Lung (tissue), 12 donors: ENCODE measurements around the gene CCDC74B. TPM values are rescaled to one million over a fixed set of nuclear protein-coding genes. Genes with fewer than 3 reads are reported as not detected.
"Not testable (repeated sequence)": the region's sequence is repeated elsewhere in the genome, so short reads cannot be mapped to it uniquely, and the experiment has no call there.

Experiments used
- ATAC-seq: fragments of 200-7000 bp; cut with Tn5 transposase; one replicate; pipeline ENCODE4 v1.9.1; 2020; ENCODE audit warnings: moderate number of reproducible peaks; ENCODE audit not compliant: insufficient read depth, low FRiP score
- DNase-seq, 3 donors: peaks; one replicate each; pipeline ENCODE4 v3.0.0-alpha.2; 2013 to 2017
- H3K27ac ChIP-seq, 2 donors: one replicate each; pipeline ENCODE4 v1.5.1; 2013; ENCODE audit warnings: mild to moderate bottlenecking in 2 of 2, moderate library complexity in 2 of 2, control low read depth in 1 of 2, inconsistent platforms in 1 of 2, low read depth in 1 of 2, low read length in 1 of 2
- H3K27me3 ChIP-seq, 3 donors: one replicate each; pipeline ENCODE4 v1.5.1; 2013; ENCODE audit warnings: low read length in 2 of 3; ENCODE audit not compliant: control insufficient read depth in 3 of 3, insufficient read depth in 3 of 3
- H3K36me3 ChIP-seq, 4 donors: one replicate each; pipeline ENCODE4 v1.5.1; 2013; ENCODE audit warnings: low read length in 4 of 4, mild to moderate bottlenecking in 1 of 4, moderate library complexity in 1 of 4; ENCODE audit not compliant: control insufficient read depth in 4 of 4, insufficient read depth in 4 of 4
- H3K4me1 ChIP-seq, 5 donors: one replicate each; pipeline ENCODE4 v1.5.1; 2013; ENCODE audit warnings: low read length in 5 of 5, mild to moderate bottlenecking in 2 of 5, moderate library complexity in 1 of 5; ENCODE audit not compliant: control insufficient read depth in 5 of 5, insufficient read depth in 5 of 5
- H3K4me3 ChIP-seq: one replicate; pipeline ENCODE4 v1.5.1; 2013; ENCODE audit warnings: mild to moderate bottlenecking, control low read depth, moderate library complexity
- H3K9ac ChIP-seq, 2 donors: one replicate each; pipeline ENCODE4 v1.5.1; 2013; ENCODE audit warnings: low read length in 2 of 2, control low read depth in 1 of 2; ENCODE audit not compliant: insufficient read depth in 1 of 2
- H3K9me3 ChIP-seq, 4 donors: one replicate each; pipeline ENCODE4 v1.5.1; 2013; ENCODE audit warnings: low read length in 3 of 4, mild to moderate bottlenecking in 1 of 4, moderate library complexity in 1 of 4; ENCODE audit not compliant: control insufficient read depth in 4 of 4, insufficient read depth in 3 of 4
- CTCF ChIP-seq: IDR thresholded peaks from 2 replicates; pipeline ENCODE4 v1.5.1; 2012; ENCODE audit warnings: mild to moderate bottlenecking; ENCODE audit errors: control extremely low read depth, extremely low read depth
- WGBS, 2 donors: extraction: QIAGEN DNeasy Blood & Tissue Kit; methylation state at CpG; one replicate each; pipeline ENCODE4 v1.1.7; 2013; 5-methylcytosine and 5-hydroxymethylcytosine counted together
- polyA plus RNA-seq, 2 donors: library from polyadenylated mRNA; stranded (reverse); fragments of 200-250 nt; gene quantifications; one replicate each; pipeline ENCODE4 v1.2.1, GENCODE V29; 2013
- total RNA-seq, 2 donors: library from RNA; depleted of rRNA in 1 of 2; stranded (reverse); fragments of >200 nt in 1 of 2; gene quantifications; one replicate each; pipeline ENCODE4 v1.2.1, GENCODE V29; 2014 to 2021
- donor health status: control.
- donor health status: control.
- donor health status: Bipolar disorder and iron deficiency.
- donor health status: healthy.
- donor health status: DM: yes; HTN: yes; CAD: no.

CCDC74B gene
- total and polyA plus RNA-seq, 4 donors = 4.4 to 14.7 (median 10.0) TPM

- WGBS, 2 donors = 96 to 98% methylated on average over 6 of the region's 6 CpGs
- TF ChIP-seq CTCF = no peak
- H3K27ac ChIP-seq = no peak overlapping the region
- no peaks in the 10 kb centered on the region for H3K9me3 ChIP-seq
- peaks cover 5 to 40% (median 7%) of the 10 kb centered on the region in 4 donors for H3K36me3 ChIP-seq
- H3K27me3 ChIP-seq = no peaks in the 10 kb centered on the region
- ATAC-seq = no peak
- no peak overlapping the region for H3K4me3 ChIP-seq
- H3K9ac ChIP-seq = no peak overlapping the region
- no peak for DNase-seq
- no peaks in the 10 kb centered on the region for H3K4me1 ChIP-seq
Measured at GRCh38 chr2:130160131-130160530, 15.2 kb upstream of the CCDC74B start.

GRCh38 chr2:130159376-130159775 lies 14.5 kb upstream of the CCDC74B start:
- H3K9ac ChIP-seq, H3K27ac ChIP-seq, DNase-seq, ATAC-seq, H3K9me3 ChIP-seq, H3K27me3 ChIP-seq, H3K4me3 ChIP-seq, H3K4me1 ChIP-seq: not testable (repeated sequence)
- 95% methylated on average over 4 of the region's 4 CpGs for WGBS, 2 donors
- peaks cover 5 to 46% (median 7%) of the 10 kb centered on the region in 4 donors for H3K36me3 ChIP-seq

DNA sequence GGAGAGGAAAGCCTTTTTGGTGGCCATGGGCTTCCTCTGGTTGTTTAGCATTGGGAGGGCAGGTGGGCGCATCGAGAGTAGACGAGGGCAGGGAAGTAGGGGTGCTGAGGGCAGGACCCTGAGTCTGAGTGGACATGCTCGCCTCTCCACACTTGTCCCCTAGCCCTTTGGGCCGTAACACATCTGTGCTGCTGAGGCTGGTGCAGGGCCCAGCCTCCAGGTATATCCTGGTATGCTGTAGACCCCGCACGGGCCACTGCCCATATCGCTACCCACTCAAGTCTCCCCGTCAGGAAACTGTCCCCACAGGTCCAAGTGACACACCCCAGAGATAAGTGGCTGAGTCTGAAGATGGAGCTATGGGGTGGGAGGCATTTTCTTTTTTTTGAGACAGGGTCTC lies 13.7 kb upstream of the CCDC74B start:
- WGBS, 2 donors = 97% methylated on average over 9 of the region's 9 CpGs
- no peak for ATAC-seq
- Histone ChIP-seq H3K9me3 (no peaks in the 10 kb centered on the region), H3K4me1 (no peaks in the 10 kb centered on the region), H3K36me3 (peaks cover 1 to 44% (median 6%) of the 10 kb centered on the region in 4 donors), H3K9ac (no peak overlapping the region), H3K4me3 (no peak overlapping the region), H3K27ac (no peak overlapping the region), H3K27me3 (no peaks in the 10 kb centered on the region)
- DNase-seq = no peak
- TF ChIP-seq CTCF = no peak

GRCh38 chr2:130157825-130158514 lies 13.1 kb upstream of the CCDC74B start:
- DNase-seq, H3K27ac ChIP-seq, H3K4me3 ChIP-seq, ATAC-seq, H3K9me3 ChIP-seq, H3K4me1 ChIP-seq, H3K27me3 ChIP-seq, H3K9ac ChIP-seq: not testable (repeated sequence)
- 58 to 73% methylated on average over 13 of the region's 13 CpGs for WGBS, 2 donors
- H3K36me3 ChIP-seq = peaks cover 0 to 44% (median 6%) of the 10 kb centered on the region in 4 donors

GRCh38 chr2:130157354-130157753 lies 12.4 kb upstream of the CCDC74B start:
- H3K4me3 ChIP-seq, ATAC-seq, H3K27ac ChIP-seq, H3K27me3 ChIP-seq, H3K4me1 ChIP-seq, H3K9ac ChIP-seq, H3K9me3 ChIP-seq, DNase-seq: not testable (repeated sequence)
- WGBS, 2 donors = 81 to 83% methylated on average over 9 to 11 of the region's 12 CpGs
- H3K36me3 ChIP-seq = peaks cover 0 to 46% (median 3%) of the 10 kb centered on the region in 4 donors
